Activated CD4-positive, alpha-beta T cell treated with anti-CD3 and anti-CD28 coated beads for 36 hours (primary cell): ENCODE measurements around the gene FEM1B. TPM values are rescaled to one million over a fixed set of nuclear protein-coding genes. Genes with fewer than 3 reads are reported as not detected.

Source experiments
- ATAC-seq: fragments of 200-7000 bp; cut with Tn5 transposase; one replicate; pipeline ENCODE4 v1.10.0; 2021; ENCODE audit warnings: mild to moderate bottlenecking, moderate library complexity
- CTCF ChIA-PET: fragments of 350-600 bp; sonication (Branson Sonifier 250); formaldehyde crosslinking; loops from one replicate; lab custom pipeline; 2021; ENCODE audit warnings: antibody characterized with exemption; lab: Charles Lee
- POLR2A ChIA-PET: fragments of 350-600 bp; sonication (Branson Sonifier 250); formaldehyde crosslinking; loops from one replicate; lab custom pipeline; 2021; ENCODE audit warnings: antibody characterized with exemption, inconsistent platforms; lab: Charles Lee
- DNase-seq: peaks from one replicate; pipeline ENCODE4 v3.0.0-alpha.2; 2020
- H3K27ac Mint-ChIP-seq: one replicate; pipeline ENCODE4 v1.8.0; 2021; ENCODE audit warnings: mixed read lengths
- H3K27me3 Mint-ChIP-seq: one replicate; pipeline ENCODE4 v1.8.0; 2021; ENCODE audit warnings: mixed read lengths
- H3K36me3 Mint-ChIP-seq: one replicate; pipeline ENCODE4 v1.8.0; 2021; ENCODE audit warnings: low read depth, mixed read lengths
- H3K4me1 Mint-ChIP-seq: one replicate; pipeline ENCODE4 v1.8.0; 2021; ENCODE audit warnings: mixed read lengths
- H3K4me3 Mint-ChIP-seq: one replicate; pipeline ENCODE4 v1.8.0; 2021; ENCODE audit warnings: mild to moderate bottlenecking, moderate library complexity, mixed read lengths
- H3K9me3 Mint-ChIP-seq: one replicate; pipeline ENCODE4 v1.8.0; 2021; ENCODE audit warnings: low read depth, mixed read lengths
- intact Hi-C, 2 experiments: fragments of 100-400 bp; cut with DNase I in 1 of 2; cut with micrococcal nuclease in 1 of 2; formaldehyde crosslinking; loops; one replicate each; pipeline versions ENCODE4 v1.14.2 to v1.15.1; 2022 to 2024; cut with DNase I, micrococcal nuclease
- total RNA-seq, 2 experiments: library from RNA; stranded (reverse); gene quantifications; one replicate each; pipeline ENCODE4 v1.2.3, GENCODE V29; 2021

FEM1B gene
- total RNA-seq, 2 experiments from 2014 or later, result 41.1 to 50.0 TPM

DNA sequence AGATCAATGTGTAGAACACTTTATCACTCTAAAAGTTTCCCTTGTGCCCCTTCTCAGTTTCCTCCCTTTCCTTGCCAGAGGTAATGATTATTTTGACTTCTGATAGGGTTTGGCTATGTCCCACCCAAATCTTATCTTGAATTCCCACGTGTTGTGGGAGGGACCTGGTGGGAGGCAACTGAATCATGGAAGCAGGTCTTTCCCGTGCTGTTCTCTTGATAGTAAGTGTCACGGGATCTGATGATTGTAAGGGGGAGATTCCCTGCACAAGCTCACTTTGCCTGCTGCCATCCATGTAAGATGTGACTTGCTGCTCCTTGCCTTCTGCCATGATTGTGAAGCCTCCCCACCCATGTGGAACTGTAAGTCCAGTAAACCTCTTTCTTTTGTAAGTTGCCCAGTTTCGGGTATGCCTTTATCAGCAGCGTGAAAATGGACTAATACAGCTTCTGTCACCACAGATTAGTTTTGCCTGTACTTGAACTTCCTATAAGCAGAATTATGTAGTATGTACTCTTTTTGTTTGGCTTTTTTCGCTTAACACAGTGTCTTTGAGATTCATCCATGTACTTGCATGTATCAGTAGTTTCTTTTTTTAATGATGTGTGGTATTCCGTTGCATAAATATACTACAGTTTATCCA, 7.2 kb downstream of the FEM1B start:
- Mint-ChIP-seq H3K4me1 (peaks cover 72% of the 10 kb centered on the region), H3K27me3 (no peaks in the 10 kb centered on the region), H3K36me3 (peaks cover 40% of the 10 kb centered on the region), H3K4me3 (no peak overlapping the region), H3K9me3 (no peaks in the 10 kb centered on the region), H3K27ac (peak overlapping the region; percentile 29)
- ChIA-PET CTCF (interaction anchor here (0.6 kb wide), 1 partner anchor 21 kb away, joined by 3 read pairs; no protein-coding TSS in a partner anchor), POLR2A (no interaction called here)
- ATAC-seq, result no peak
- intact Hi-C loops, result no loop called here
- no peak for DNase-seq

GRCh38 chr15:68285259-68285980, 7.9 kb downstream of the FEM1B start:
- DNase-seq (no peak), ATAC-seq (no peak)
- intact Hi-C loops, result no loop called here
- Mint-ChIP-seq H3K4me3 (no peak overlapping the region), H3K9me3 (no peaks in the 10 kb centered on the region), H3K36me3 (peaks cover 40% of the 10 kb centered on the region), H3K27me3 (no peaks in the 10 kb centered on the region), H3K27ac (peak overlapping the region; percentile 29), H3K4me1 (peaks cover 72% of the 10 kb centered on the region)
- POLR2A ChIA-PET, result no interaction called here
- CTCF ChIA-PET, result interaction anchor here (0.6 to 2.5 kb wide), 3 partner anchors 10 to 21 kb away, joined by 3 to 7 read pairs (median 5); no protein-coding TSS in a partner anchor

DNA sequence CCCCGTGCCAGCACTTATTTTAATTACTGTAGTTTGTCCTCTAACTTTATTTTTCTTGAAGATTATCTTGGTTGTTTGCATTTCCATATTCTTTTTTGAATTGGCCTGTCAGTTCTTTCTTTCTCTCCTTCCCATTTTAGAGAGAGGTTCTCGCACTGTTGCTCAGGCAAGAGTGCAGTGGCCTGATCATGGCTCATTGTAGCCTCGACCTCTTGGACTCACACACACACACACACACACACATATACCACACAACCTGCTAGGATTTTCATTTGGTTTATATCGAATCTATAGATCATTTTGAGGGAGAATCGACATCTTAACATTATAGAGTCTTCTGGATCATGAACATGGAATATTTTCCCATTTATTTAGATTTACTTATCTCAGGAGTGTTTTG, 8.7 kb downstream of the FEM1B start:
- no peak for DNase-seq
- peaks cover 69% of the 10 kb centered on the region for H3K4me1 Mint-ChIP-seq
- H3K27ac Mint-ChIP-seq, result peak overlapping the region; percentile 19
- ChIA-PET POLR2A (no interaction called here), CTCF (interaction anchor here (0.7 to 2.5 kb wide), 2 partner anchors 9 to 11 kb away, joined by 5 to 7 read pairs; no protein-coding TSS in a partner anchor)
- intact Hi-C loops, result no loop called here
- no peaks in the 10 kb centered on the region for H3K9me3 Mint-ChIP-seq
- H3K4me3 Mint-ChIP-seq, result no peak overlapping the region
- no peak for ATAC-seq
- H3K27me3 Mint-ChIP-seq, result no peaks in the 10 kb centered on the region
- peaks cover 46% of the 10 kb centered on the region for H3K36me3 Mint-ChIP-seq

DNA sequence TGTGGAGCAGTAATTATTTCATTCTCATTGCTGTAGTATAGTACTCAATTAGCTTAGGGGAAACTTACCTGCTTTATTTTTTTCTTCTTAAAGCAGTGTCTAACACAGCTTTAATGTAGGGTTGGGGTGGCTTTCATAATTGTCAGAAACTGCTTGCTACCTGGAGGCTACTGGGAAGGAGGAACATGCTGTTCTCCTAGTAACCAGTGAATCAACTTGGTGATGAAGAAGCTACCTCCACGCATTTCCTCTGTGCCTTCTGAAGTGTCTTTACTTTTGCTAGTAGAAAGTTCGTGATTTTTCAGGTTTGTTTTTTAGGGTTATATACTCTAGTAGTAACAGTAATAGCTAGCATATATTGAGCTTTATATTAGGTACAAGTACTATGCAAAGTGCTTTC, 11.5 kb downstream of the FEM1B start:
- intact Hi-C loops, result no loop called here
- POLR2A ChIA-PET, result interaction anchor here (0.7 kb wide), 2 partner anchors 9 kb away, joined by 3 to 5 read pairs; no protein-coding TSS in a partner anchor
- ATAC-seq (no peak), DNase-seq (no peak)
- CTCF ChIA-PET, result interaction anchor here (0.8 to 1.5 kb wide), 3 partner anchors 9 to 17 kb away, joined by 4 to 5 read pairs (median 5); no protein-coding TSS in a partner anchor
- Mint-ChIP-seq H3K4me3 (no peak overlapping the region), H3K27me3 (no peaks in the 10 kb centered on the region), H3K27ac (no peak overlapping the region), H3K36me3 (peaks cover 44% of the 10 kb centered on the region), H3K4me1 (peaks cover 75% of the 10 kb centered on the region), H3K9me3 (no peaks in the 10 kb centered on the region)

DNA sequence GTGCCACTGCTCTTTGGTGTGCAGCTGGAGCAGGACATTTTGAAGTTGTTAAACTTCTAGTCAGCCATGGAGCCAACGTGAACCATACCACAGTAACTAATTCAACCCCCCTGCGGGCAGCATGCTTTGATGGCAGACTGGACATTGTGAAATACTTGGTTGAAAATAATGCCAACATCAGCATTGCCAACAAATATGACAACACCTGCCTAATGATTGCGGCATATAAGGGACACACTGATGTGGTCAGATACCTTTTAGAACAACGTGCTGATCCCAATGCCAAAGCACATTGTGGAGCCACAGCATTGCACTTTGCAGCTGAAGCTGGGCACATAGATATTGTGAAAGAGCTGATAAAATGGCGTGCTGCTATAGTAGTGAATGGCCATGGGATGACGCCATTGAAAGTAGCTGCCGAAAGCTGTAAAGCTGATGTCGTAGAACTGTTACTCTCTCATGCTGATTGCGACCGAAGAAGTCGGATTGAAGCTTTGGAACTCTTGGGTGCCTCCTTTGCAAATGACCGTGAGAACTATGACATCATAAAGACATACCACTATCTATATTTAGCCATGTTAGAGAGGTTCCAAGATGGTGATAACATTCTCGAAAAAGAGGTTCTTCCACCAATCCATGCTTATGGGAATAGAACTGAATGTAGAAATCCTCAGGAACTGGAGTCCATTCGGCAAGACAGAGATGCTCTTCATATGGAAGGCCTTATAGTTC, 12.2 kb downstream of the FEM1B start:
- no peaks in the 10 kb centered on the region for H3K27me3 Mint-ChIP-seq
- no peak overlapping the region for H3K4me3 Mint-ChIP-seq
- ChIA-PET POLR2A (interaction anchor here (0.7 kb wide), 2 partner anchors 9 kb away, joined by 3 to 5 read pairs; no protein-coding TSS in a partner anchor), CTCF (interaction anchor here (0.6 to 1.5 kb wide), 5 partner anchors 12 to 538 kb away, joined by 3 to 5 read pairs (median 5); partner anchors contain the start of gene FEM1B)
- H3K9me3 Mint-ChIP-seq, result no peaks in the 10 kb centered on the region
- intact Hi-C loops, result no loop called here
- H3K27ac Mint-ChIP-seq, result no peak overlapping the region
- DNase-seq, result no peak
- H3K4me1 Mint-ChIP-seq, result peaks cover 71% of the 10 kb centered on the region
- no peak for ATAC-seq
- peaks cover 40% of the 10 kb centered on the region for H3K36me3 Mint-ChIP-seq

DNA sequence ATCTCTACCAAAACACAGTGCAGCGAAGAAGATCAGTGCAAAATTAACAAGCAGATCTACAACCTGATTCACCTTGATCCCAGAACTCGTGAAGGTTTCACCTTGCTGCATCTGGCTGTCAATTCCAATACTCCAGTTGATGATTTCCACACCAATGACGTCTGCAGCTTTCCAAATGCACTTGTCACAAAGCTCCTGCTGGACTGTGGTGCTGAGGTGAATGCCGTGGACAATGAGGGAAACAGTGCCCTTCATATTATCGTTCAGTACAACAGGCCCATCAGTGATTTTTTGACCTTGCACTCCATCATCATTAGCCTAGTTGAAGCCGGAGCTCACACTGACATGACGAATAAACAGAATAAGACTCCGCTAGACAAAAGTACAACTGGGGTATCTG, 13.2 kb downstream of the FEM1B start:
- no peak for ATAC-seq
- intact Hi-C loops, result no loop called here
- Mint-ChIP-seq H3K27ac (no peak overlapping the region), H3K4me1 (peaks cover 67% of the 10 kb centered on the region), H3K9me3 (no peaks in the 10 kb centered on the region), H3K4me3 (no peak overlapping the region), H3K27me3 (no peaks in the 10 kb centered on the region), H3K36me3 (peaks cover 34% of the 10 kb centered on the region)
- CTCF ChIA-PET, result interaction anchor here (0.5 to 2.6 kb wide), 8 partner anchors 10 to 537 kb away, joined by 3 to 14 read pairs (median 4); partner anchors contain the start of gene FEM1B
- no peak for DNase-seq
- POLR2A ChIA-PET, result no interaction called here

DNA sequence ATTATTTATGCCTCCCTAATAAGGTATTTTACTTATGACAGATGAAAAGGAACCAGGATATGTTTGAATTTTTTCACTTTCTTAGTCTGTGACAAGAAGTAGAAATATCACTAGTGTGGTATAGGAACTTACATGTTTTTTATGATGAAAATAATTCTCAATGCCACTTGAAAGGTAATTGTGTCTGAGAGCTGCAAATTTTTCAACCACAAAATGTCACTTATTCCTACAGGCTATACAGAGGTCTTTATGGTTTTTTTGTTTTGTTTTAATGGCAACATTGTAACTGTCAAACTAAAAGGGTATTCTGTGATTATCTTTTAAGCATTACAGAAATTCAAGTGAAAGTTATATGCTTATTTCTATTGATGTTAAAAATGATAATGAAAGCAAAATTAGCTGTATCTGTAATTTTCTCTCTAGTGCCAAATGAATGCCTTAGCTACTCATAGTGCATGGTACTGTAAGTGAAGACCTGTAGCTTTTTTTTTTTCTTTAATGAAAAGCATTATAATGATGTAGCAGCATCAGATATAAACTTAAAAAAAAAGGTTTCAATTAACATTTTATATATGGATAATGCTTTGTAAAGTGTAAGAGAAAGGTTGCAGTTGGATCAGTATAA, 14.7 kb downstream of the FEM1B start:
- Mint-ChIP-seq H3K9me3 (no peaks in the 10 kb centered on the region), H3K27ac (no peak overlapping the region), H3K27me3 (no peaks in the 10 kb centered on the region), H3K4me1 (peaks cover 57% of the 10 kb centered on the region), H3K36me3 (peaks cover 36% of the 10 kb centered on the region), H3K4me3 (no peak overlapping the region)
- ChIA-PET POLR2A (interaction anchor here (0.6 to 1.5 kb wide), 3 partner anchors 15 to 62 kb away, joined by 3 to 10 read pairs (median 7); partner anchors contain the start of gene FEM1B), CTCF (interaction anchor here (0.5 to 2.6 kb wide), 6 partner anchors 10 to 147 kb away, joined by 3 to 14 read pairs (median 6); no protein-coding TSS in a partner anchor)
- peak; percentile 53 for ATAC-seq
- no peak for DNase-seq
- intact Hi-C loops, result loop anchor here in 1 of 2 experiments (1.0 kb wide), 1 partner anchor 13 kb away; no protein-coding TSS in a partner anchor

DNA sequence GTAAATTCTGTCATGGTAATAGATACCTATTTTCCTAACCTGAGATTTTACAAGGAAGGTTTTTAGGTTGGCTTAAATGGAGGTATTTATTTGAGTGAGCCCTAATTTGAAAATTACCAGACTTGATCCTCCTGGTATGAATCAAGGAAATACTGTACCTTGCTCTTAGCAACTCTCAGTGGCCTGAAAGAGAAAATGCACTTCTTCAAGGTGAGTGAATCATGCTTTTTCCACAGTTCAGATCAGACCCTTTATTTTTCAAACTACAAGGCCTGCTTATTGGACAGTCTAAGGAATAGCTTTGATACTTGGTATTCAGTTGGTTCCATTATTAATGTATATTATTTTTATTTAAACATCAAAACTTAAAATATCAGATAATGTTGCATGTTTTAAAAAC, 15.4 kb downstream of the FEM1B start:
- intact Hi-C loops, result loop anchor here in 1 of 2 experiments (1.0 kb wide), 1 partner anchor 14 kb away; no protein-coding TSS in a partner anchor
- peak; percentile 89 for ATAC-seq
- Mint-ChIP-seq H3K4me1 (peaks cover 56% of the 10 kb centered on the region), H3K27ac (no peak overlapping the region), H3K4me3 (no peak overlapping the region), H3K36me3 (peaks cover 36% of the 10 kb centered on the region), H3K27me3 (no peaks in the 10 kb centered on the region), H3K9me3 (no peaks in the 10 kb centered on the region)
- POLR2A ChIA-PET, result interaction anchor here (1.5 kb wide), 1 partner anchor 15 kb away, joined by 10 read pairs; the partner anchor contains the start of gene FEM1B
- CTCF ChIA-PET, result interaction anchor here (1.5 to 2.6 kb wide), 3 partner anchors 11 to 39 kb away, joined by 4 to 14 read pairs (median 10); no protein-coding TSS in a partner anchor
- no peak for DNase-seq

GRCh38 chr15:68295014-68295805, 17.7 kb downstream of the FEM1B start:
- Mint-ChIP-seq H3K27ac (no peak overlapping the region), H3K36me3 (peaks cover 26% of the 10 kb centered on the region), H3K4me1 (peaks cover 53% of the 10 kb centered on the region), H3K9me3 (no peaks in the 10 kb centered on the region), H3K4me3 (no peak overlapping the region), H3K27me3 (no peaks in the 10 kb centered on the region)
- ChIA-PET POLR2A (interaction anchor here (1.2 kb wide), 1 partner anchor 18 kb away, joined by 3 read pairs; the partner anchor contains the start of gene FEM1B), CTCF (interaction anchor here (0.6 to 3.5 kb wide), 4 partner anchors 9 to 138 kb away, joined by 3 to 29 read pairs (median 4); no protein-coding TSS in a partner anchor)
- intact Hi-C loops, result no loop called here
- DNase-seq (no peak), ATAC-seq (no peak)
